ENCODE results near the gene COMMD4. TPM values are rescaled to one million over a fixed set of nuclear protein-coding genes. Genes with fewer than 3 reads are reported as not detected.
"Not testable (repeated sequence)": the region's sequence is repeated elsewhere in the genome, so short reads cannot be mapped to it uniquely, and the experiment has no call there.

COMMD4 gene
- 57.5 TPM for total RNA-seq
- long read RNA-seq, full-length matches to known transcripts, result 11 of 17 reads
- long read RNA-seq, partial matches to known transcripts, result 1 of 17 reads
- long read RNA-seq, other reads (novel, unspliced or antisense), result 5 of 17 reads

- DNase-seq (peak; percentile 97), ATAC-seq (peak; percentile 94)
- Histone ChIP-seq H3K27me3 (no peaks in the 10 kb centered on the region), H3K27ac (peak within 1 kb of the TSS; percentile 72), H3K4me3 (peak within 1 kb of the TSS; percentile 73), H3K4me1 (peaks cover 8% of the 10 kb centered on the region), H3K9me3 (no peaks in the 10 kb centered on the region), H3K36me3 (peaks cover 11% of the 10 kb centered on the region)
- TF ChIP-seq CTCF (IDR thresholded peaks at IDR 0.05), result no peak
- intact Hi-C loops (cut with DNase I), result no loop called here
These were observed at the start of gene COMMD4 for GRCh38 chr15:75335705-75336355. Gene COMMD4, plus strand, starts transcription at chr15:75336063. Its CDS starts 27 bp downstream, at chr15:75336090.

GRCh38 chr15:75293660-75294059 lies 42.2 kb upstream of the COMMD4 start:
- ATAC-seq; H3K27me3 ChIP-seq; H3K4me1 ChIP-seq; intact Hi-C loops (cut with DNase I); H3K9me3 ChIP-seq; DNase-seq; H3K4me3 ChIP-seq; H3K36me3 ChIP-seq; H3K27ac ChIP-seq: not testable (repeated sequence)

- DNase-seq; H3K27me3 ChIP-seq; H3K27ac ChIP-seq; H3K4me1 ChIP-seq; intact Hi-C loops (cut with DNase I); H3K9me3 ChIP-seq; H3K4me3 ChIP-seq; H3K36me3 ChIP-seq: not testable (repeated sequence)
- ATAC-seq, result peak; percentile 97
These were observed 37.1 kb upstream of the COMMD4 start for GRCh38 chr15:75298541-75299310.

GRCh38 chr15:75299311-75299688 lies 36.6 kb upstream of the COMMD4 start:
- H3K36me3 ChIP-seq; H3K4me3 ChIP-seq; H3K9me3 ChIP-seq; H3K27me3 ChIP-seq; H3K4me1 ChIP-seq; H3K27ac ChIP-seq; intact Hi-C loops (cut with DNase I): not testable (repeated sequence)
- TF ChIP-seq CTCF (IDR thresholded peaks at IDR 0.05), result peak; percentile 61
- DNase-seq (peak; percentile 81), ATAC-seq (peak; percentile 98)

GRCh38 chr15:75300026-75300425 lies 35.8 kb upstream of the COMMD4 start:
- DNase-seq; H3K4me3 ChIP-seq; H3K9me3 ChIP-seq; ATAC-seq; H3K36me3 ChIP-seq; H3K4me1 ChIP-seq; H3K27ac ChIP-seq; intact Hi-C loops (cut with DNase I); H3K27me3 ChIP-seq: not testable (repeated sequence)

GRCh38 chr15:75302318-75302717 lies 33.5 kb upstream of the COMMD4 start:
- DNase-seq (no peak), ATAC-seq (no peak)
- no peak overlapping the region for H3K4me3 ChIP-seq
- no peaks in the 10 kb centered on the region for H3K4me1 ChIP-seq
- H3K36me3 ChIP-seq, result no peaks in the 10 kb centered on the region
- H3K27ac ChIP-seq, result no peak overlapping the region
- intact Hi-C loops (cut with DNase I), result no loop called here
- TF ChIP-seq CTCF (IDR thresholded peaks at IDR 0.05), result no peak
- no peaks in the 10 kb centered on the region for H3K9me3 ChIP-seq
- no peaks in the 10 kb centered on the region for H3K27me3 ChIP-seq

GRCh38 chr15:75302753-75303152 lies 33.1 kb upstream of the COMMD4 start:
- intact Hi-C loops (cut with DNase I); H3K4me3 ChIP-seq; H3K4me1 ChIP-seq; H3K27ac ChIP-seq; H3K36me3 ChIP-seq; ATAC-seq; H3K9me3 ChIP-seq; DNase-seq; H3K27me3 ChIP-seq: not testable (repeated sequence)
